HepG2 (cell line): ENCODE data around the gene ZSWIM6. TPM values are rescaled to one million over a fixed set of nuclear protein-coding genes. Genes with fewer than 3 reads are reported as not detected.

ENCODE experiments used
- ATAC-seq: fragments of 200-7000 bp; cut with Tn5 transposase; 3 replicates; pipeline ENCODE4 v1.9.1; 2020; ENCODE audit warnings: mild to moderate bottlenecking, moderate library complexity
- BruUV-seq: library from RNA; stranded (reverse); fragments of 400-500 nt; replicated peaks from 2 replicates; lab custom pipeline; 2021; lab: Mats Ljungman, UMichigan
- CTCF ChIA-PET: fragments of 300-600 bp; formaldehyde crosslinking; extraction: SDS; loops from one replicate; lab custom pipeline; 2021; ENCODE audit warnings: low total read pairs, inconsistent platforms, low intra/inter-chr PET ratio; lab: Yijun Ruan, JAX
- POLR2A ChIA-PET: fragments of 350-600 bp; sonication (Branson Sonifier 250); formaldehyde crosslinking; loops from one replicate; lab custom pipeline; 2020; ENCODE audit warnings: antibody characterized with exemption, inconsistent platforms; lab: Yijun Ruan, JAX
- DNase-seq: peaks from one replicate; pipeline ENCODE4 v3.0.0-alpha.2; 2015; ENCODE audit warnings: low spot score
- FAIRE-seq: peaks from 3 replicates; lab custom pipeline; 2011; peaks lifted over from hg19 to GRCh38; lab: Jason Lieb, UNC
- H2AFZ ChIP-seq: one replicate; pipeline ENCODE4 v1.6.1; 2011; ENCODE audit warnings: low read length, inconsistent platforms
- H3K27ac ChIP-seq: fragments of 300-600 bp; 3 replicates; pipeline ENCODE4 v1.8.0; 2011; ENCODE audit warnings: mixed run types, mild to moderate bottlenecking, mixed read lengths, low read length, inconsistent platforms; ENCODE audit not compliant: insufficient read depth; ENCODE audit errors: extremely low read length
- H3K27me3 ChIP-seq, 2 experiments: fragments of 200-600 bp in 1 of 2; 2 replicates in 1 of 2; 3 replicates in 1 of 2; pipeline versions ENCODE4 v1.6.0 to v1.8.0; 2011; ENCODE audit warnings: low read length in 2 of 2, mild to moderate bottlenecking in 2 of 2, moderate library complexity in 2 of 2, inconsistent platforms in 1 of 2; ENCODE audit not compliant: insufficient read depth in 2 of 2, control insufficient read depth in 1 of 2
- H3K36me3 ChIP-seq, 2 experiments: fragments of 200-600 bp in 1 of 2; replicated peaks in 1 of 2; 2 replicates in 1 of 2; 3 replicates in 1 of 2; pipeline versions ENCODE4 v1.5.1 to v1.8.0; 2011; ENCODE audit warnings: low read length in 2 of 2, inconsistent platforms in 1 of 2; ENCODE audit not compliant: insufficient read depth in 2 of 2, control insufficient read depth in 1 of 2
- H3K4me1 ChIP-seq: 2 replicates; pipeline ENCODE4 v1.5.1; 2012; ENCODE audit warnings: low read length, inconsistent platforms; ENCODE audit not compliant: insufficient read depth
- H3K4me2 ChIP-seq: 2 replicates; pipeline ENCODE4 v1.6.0; 2011; ENCODE audit warnings: low read depth, low read length, inconsistent platforms
- H3K4me3 ChIP-seq, 3 experiments: fragments of 200-600 bp in 1 of 3; sonication (generic), shearing (Covaris generic) in 1 of 3; replicated peaks in 1 of 3; 2 replicates each; pipeline ENCODE4 v1.5.1; 2011 to 2016; ENCODE audit warnings: low read length in 3 of 3, inconsistent platforms in 2 of 3, low read depth in 2 of 3, mild to moderate bottlenecking in 2 of 3, control low read depth in 1 of 3, mixed read lengths in 1 of 3; ENCODE audit not compliant: insufficient read depth in 1 of 3
- H3K79me2 ChIP-seq: one replicate; pipeline ENCODE4 v1.6.1; 2011; ENCODE audit warnings: low read length, inconsistent platforms; ENCODE audit not compliant: insufficient read depth
- H3K9ac ChIP-seq: 2 replicates; pipeline ENCODE4 v1.6.0; 2011; ENCODE audit warnings: mild to moderate bottlenecking, low read depth, low read length, inconsistent platforms; ENCODE audit not compliant: insufficient read depth
- H3K9me3 ChIP-seq: 2 replicates; pipeline ENCODE4 v1.5.1; 2012; ENCODE audit warnings: mild to moderate bottlenecking, low read length
- H4K20me1 ChIP-seq: 2 replicates; pipeline ENCODE4 v1.6.0; 2011; ENCODE audit warnings: inconsistent platforms, mild to moderate bottlenecking, low read length, moderate library complexity; ENCODE audit not compliant: insufficient read depth
- CCDC6 ChIP-seq: sonication (generic); formaldehyde crosslinking; IDR thresholded peaks from 2 replicates; pipeline ENCODE4 v1.8.1; 2022; ENCODE audit warnings: mild to moderate bottlenecking, missing genetic modification reagents, moderate library complexity
- FOXK1 ChIP-seq: sonication (generic); formaldehyde crosslinking; IDR thresholded peaks from 2 replicates; pipeline ENCODE4 v1.4.0; 2020; ENCODE audit warnings: low read depth, missing genetic modification reagents, borderline replicate concordance
- ZNF839 ChIP-seq: sonication (generic); formaldehyde crosslinking; IDR thresholded peaks from 2 replicates; pipeline ENCODE4 v1.4.0; 2020; ENCODE audit warnings: missing genetic modification reagents, mild to moderate bottlenecking, borderline replicate concordance
- WGBS: methylation state at CpG from one replicate; pipeline ENCODE4 v1.1.6; 2017; ENCODE audit warnings: low lambda C conversion rate; 5-methylcytosine and 5-hydroxymethylcytosine counted together
- in situ Hi-C: cut with HindIII; loops from 2 replicates; pipeline ENCODE4 v1.10.0; 2017; ENCODE audit warnings: low pct_unique_long_range_greater_than_20kb; ENCODE audit not compliant: extremely low pct_ligation_motif_present
- intact Hi-C: fragments of 100-400 bp; cut with micrococcal nuclease; formaldehyde crosslinking; loops from one replicate; pipeline ENCODE4 v1.10.0; 2022; ENCODE audit not compliant: unreplicated experiment
- polyA plus RNA-seq, 8 experiments: library from polyadenylated mRNA; depleted of rRNA in 3 of 8; stranded (reverse) in 7 of 8; unstranded in 1 of 8; fragments of >200 nt; fragmentation: Illumina TruSeq in 4 of 8; extraction: Trizol in 4 of 8; gene quantifications; 2 replicates each; pipeline versions ENCODE4 v1.2.1 to v1.2.3, GENCODE V29; 2011 to 2016; ENCODE audit warnings: low read depth in 4 of 8, missing spikeins in 1 of 8, mixed read lengths in 1 of 8; ENCODE audit not compliant: insufficient read depth in 1 of 8
- total RNA-seq, 5 experiments: library from RNA; depleted of rRNA; stranded (reverse); fragments of >200 nt; fragmentation: Illumina TruSeq; extraction: Trizol; gene quantifications; 2 replicates each; pipeline ENCODE4 v1.2.3, GENCODE V29; 2016; ENCODE audit warnings: low read depth in 1 of 5
- TF ChIP-seq, protein P1 (sequence below): sonication (generic); formaldehyde crosslinking; IDR thresholded peaks from 2 replicates; pipeline ENCODE4 v1.8.1; 2023; ENCODE audit warnings: missing genetic modification reagents, inconsistent platforms, borderline replicate concordance
- TF ChIP-seq, protein P2 (sequence below): fragments of 450-650 bp; IDR thresholded peaks from 2 replicates; pipeline ENCODE4 v1.6.1; 2016

ZSWIM6 gene
- total and polyA plus RNA-seq, 2 of the 13 experiments (the other 11 are each of a cell fraction or from before 2014, with no cell fraction given), result 0.82 to 1.9 TPM

GRCh38 chr5:61342071-61342501 is 10.0 kb downstream of the ZSWIM6 start:
- Histone ChIP-seq H3K27me3 (no peaks in the 10 kb centered on the region), H2AFZ (no peak overlapping the region), H3K9me3 (no peaks in the 10 kb centered on the region), H3K4me2 (no peak overlapping the region), H3K27ac (no peak overlapping the region), H3K4me3 (no peak overlapping the region), H3K36me3 (no peaks in the 10 kb centered on the region), H3K79me2 (peaks cover 2% of the 10 kb centered on the region), H3K4me1 (0 out of 2 replicates have a peak, but pooled peaks cover 1% of the 10 kb centered on the region), H3K9ac (no peak overlapping the region), H4K20me1 (no peaks in the 10 kb centered on the region)
- no TSS peak for BruUV-seq
- CTCF ChIA-PET, result no interaction called here
- in situ Hi-C loops (no loop called here), intact Hi-C loops (no loop called here)
- POLR2A ChIA-PET, result interaction anchor here (1.6 kb wide), 1 partner anchor 11 kb away, joined by 3 read pairs; no protein-coding TSS in a partner anchor
- DNase-seq, result no peak
- TF ChIP-seq ZNF839 (no peak), FOXK1 (CRISPR knock-in tag) (no peak), CCDC6 (CRISPR knock-in tag) (no peak)
- TF ChIP-seq, protein P1, sequence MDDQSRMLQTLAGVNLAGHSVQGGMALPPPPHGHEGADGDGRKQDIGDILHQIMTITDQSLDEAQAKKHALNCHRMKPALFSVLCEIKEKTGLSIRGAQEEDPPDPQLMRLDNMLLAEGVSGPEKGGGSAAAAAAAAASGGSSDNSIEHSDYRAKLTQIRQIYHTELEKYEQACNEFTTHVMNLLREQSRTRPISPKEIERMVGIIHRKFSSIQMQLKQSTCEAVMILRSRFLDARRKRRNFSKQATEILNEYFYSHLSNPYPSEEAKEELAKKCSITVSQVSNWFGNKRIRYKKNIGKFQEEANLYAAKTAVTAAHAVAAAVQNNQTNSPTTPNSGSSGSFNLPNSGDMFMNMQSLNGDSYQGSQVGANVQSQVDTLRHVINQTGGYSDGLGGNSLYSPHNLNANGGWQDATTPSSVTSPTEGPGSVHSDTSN (CRISPR knock-in tag), result no peak
- TF ChIP-seq, protein P2, sequence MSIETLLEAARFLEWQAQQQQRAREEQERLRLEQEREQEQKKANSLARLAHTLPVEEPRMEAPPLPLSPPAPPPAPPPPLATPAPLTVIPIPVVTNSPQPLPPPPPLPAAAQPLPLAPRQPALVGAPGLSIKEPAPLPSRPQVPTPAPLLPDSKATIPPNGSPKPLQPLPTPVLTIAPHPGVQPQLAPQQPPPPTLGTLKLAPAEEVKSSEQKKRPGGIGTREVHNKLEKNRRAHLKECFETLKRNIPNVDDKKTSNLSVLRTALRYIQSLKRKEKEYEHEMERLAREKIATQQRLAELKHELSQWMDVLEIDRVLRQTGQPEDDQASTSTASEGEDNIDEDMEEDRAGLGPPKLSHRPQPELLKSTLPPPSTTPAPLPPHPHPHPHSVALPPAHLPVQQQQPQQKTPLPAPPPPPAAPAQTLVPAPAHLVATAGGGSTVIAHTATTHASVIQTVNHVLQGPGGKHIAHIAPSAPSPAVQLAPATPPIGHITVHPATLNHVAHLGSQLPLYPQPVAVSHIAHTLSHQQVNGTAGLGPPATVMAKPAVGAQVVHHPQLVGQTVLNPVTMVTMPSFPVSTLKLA, result no peak
- WGBS, result 49% methylated on average over 4 of the region's 4 CpGs
- no peak for FAIRE-seq
- ATAC-seq, result no peak
